ENCODE measurements around the gene ISG15.
A peak's percentile ranks its signal among the peaks of the same experiment; 100 is the strongest.
"Not testable (repeated sequence)": the region's sequence is repeated elsewhere in the genome, so short reads cannot be mapped to it uniquely, and the experiment has no call there.

ISG15 gene

GRCh38 chr1:1049318-1050165, 36.2 kb downstream of the ISG15 start:
- no peak for DNase-seq
- in situ Hi-C loops (cut with HindIII; ENCODE audit: low pct_ligation_motif_present, low pct_unique_long_range_greater_than_20kb, low sequenced_read_pairs): no loop called here

- in situ Hi-C loops (cut with HindIII; ENCODE audit: low pct_ligation_motif_present, low pct_unique_long_range_greater_than_20kb, low sequenced_read_pairs): no loop called here
- no peak for DNase-seq
Observed at GRCh38 chr1:1050577-1051052, 37.3 kb downstream of the ISG15 start.

- no peak for DNase-seq
- in situ Hi-C loops (cut with HindIII; ENCODE audit: low pct_ligation_motif_present, low pct_unique_long_range_greater_than_20kb, low sequenced_read_pairs): no loop called here
Observed at GRCh38 chr1:1051127-1051810, 38.0 kb downstream of the ISG15 start.

DNA sequence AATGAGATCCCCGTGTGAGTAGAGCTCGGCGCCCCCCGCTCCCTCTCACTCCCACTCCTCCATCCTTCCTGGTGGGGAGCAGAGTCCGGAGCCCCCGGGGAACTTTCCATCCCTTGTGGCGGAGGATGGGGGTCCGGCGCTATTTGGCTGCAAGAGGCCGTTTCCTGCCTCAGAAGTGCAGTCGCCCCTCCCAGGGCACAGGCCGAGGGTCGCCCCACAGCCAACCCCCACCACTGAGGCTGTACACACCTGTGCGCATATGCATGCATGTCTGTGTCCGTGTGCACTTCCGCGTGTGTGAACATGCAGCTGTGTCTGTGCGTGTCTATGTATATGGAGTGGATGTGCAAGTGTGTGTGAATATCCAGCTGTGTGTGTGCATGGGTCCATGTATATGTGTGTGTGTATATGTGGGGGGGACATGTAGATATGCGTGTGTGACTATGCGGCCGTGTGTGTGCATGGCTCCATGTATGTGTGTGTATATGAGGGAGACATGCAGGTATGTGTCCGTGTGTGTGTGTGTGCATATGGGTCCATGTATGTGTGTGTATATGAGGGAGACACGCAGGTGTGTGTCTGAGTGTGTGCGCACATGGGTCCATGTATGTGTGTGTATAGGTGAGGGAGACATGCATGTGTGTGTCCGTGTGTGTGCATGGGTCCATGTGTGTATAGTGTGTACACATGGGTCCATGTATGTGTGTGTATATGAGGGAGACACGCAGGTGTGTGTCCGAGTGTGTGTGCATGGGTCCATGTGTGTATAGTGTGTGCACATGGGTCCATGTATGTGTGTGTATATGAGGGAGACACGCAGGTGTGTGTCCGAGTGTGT, 38.9 kb downstream of the ISG15 start:
- in situ Hi-C loops (cut with HindIII; ENCODE audit: low pct_ligation_motif_present, low pct_unique_long_range_greater_than_20kb, low sequenced_read_pairs): no loop called here
- DNase-seq: no peak

DNA sequence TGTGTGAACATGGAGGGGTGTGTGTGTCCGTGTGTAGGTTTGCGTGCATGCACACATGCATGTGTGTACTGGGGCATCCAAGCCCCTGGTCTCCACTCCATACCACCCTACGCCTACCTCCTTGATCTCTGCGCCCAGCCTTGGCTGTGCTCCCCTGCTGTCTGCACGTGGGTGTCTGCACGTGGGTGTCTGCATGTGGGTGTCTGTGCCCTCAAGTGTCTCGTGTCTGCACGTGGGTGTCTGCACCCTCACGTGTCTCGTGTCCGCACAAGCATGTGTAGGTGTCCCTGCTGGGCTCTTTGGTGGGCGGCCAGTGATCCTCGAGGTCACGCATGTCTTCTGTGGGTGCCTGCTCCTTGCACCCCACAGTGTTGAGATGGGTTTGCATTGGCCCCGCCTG, 39.7 kb downstream of the ISG15 start:
- in situ Hi-C loops (cut with HindIII; ENCODE audit: low pct_ligation_motif_present, low pct_unique_long_range_greater_than_20kb, low sequenced_read_pairs): no loop called here
- DNase-seq: no peak

GRCh38 chr1:1053682-1054081, 40.4 kb downstream of the ISG15 start:
- in situ Hi-C loops (cut with HindIII; ENCODE audit: low pct_ligation_motif_present, low pct_unique_long_range_greater_than_20kb, low sequenced_read_pairs): no loop called here
- no peak for DNase-seq

DNA sequence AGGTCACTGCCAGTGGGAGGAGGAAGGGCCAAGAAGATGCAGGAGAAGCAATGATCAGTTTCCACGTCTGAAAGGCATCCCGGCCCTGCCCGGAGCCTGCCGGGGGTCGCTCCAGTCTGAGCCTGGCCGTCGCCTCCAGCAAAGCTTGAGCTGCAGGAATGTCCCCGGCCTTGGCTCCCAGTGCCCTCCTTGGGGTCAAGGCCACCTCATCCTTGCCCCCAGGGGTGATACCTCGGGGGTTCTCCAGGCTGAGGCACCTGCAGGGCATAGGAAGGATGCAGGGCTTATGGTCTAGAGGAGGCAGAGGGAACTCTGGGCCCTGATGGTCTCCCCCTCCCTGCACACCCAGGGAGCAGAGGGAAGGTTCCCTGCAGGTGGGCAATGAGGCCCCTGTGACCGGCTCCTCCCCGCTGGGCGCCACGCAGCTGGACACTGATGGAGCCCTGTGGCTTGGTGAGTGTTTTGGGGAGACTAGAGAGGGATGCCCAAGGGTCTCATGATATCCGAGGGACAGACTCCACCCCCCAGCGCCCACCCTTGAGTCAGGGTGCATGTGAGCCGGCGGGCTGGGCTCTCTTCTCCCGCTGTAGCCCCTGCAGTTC, 40.9 kb downstream of the ISG15 start:
- in situ Hi-C loops (cut with HindIII; ENCODE audit: low pct_ligation_motif_present, low pct_unique_long_range_greater_than_20kb, low sequenced_read_pairs): no loop called here
- no peak for DNase-seq

- in situ Hi-C loops (cut with HindIII; ENCODE audit: low pct_ligation_motif_present, low pct_unique_long_range_greater_than_20kb, low sequenced_read_pairs): no loop called here
- DNase-seq: no peak
Observed at GRCh38 chr1:1054971-1055370, 41.7 kb downstream of the ISG15 start.

GRCh38 chr1:1055841-1056736, 42.8 kb downstream of the ISG15 start:
- in situ Hi-C loops (cut with HindIII; ENCODE audit: low pct_ligation_motif_present, low pct_unique_long_range_greater_than_20kb, low sequenced_read_pairs): no loop called here
- no peak for DNase-seq

DNA sequence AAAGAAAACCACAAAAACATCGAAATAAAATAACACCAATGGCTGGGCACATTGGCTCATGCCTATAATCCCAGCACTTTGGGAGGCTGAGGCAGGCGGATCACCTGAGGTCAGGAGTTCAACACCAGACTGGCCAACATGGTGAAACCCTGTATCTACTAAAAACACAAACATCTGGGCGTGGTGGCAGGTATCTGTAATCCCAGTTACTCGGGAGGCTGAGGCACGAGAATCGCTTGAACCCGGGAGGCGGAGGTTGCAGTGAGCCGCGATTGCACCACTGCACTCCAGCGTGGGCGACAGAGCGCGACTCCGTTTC, 44.4 kb downstream of the ISG15 start:
- DNase-seq; in situ Hi-C loops (cut with HindIII; ENCODE audit: low pct_ligation_motif_present, low pct_unique_long_range_greater_than_20kb, low sequenced_read_pairs): not testable (repeated sequence)

DNA sequence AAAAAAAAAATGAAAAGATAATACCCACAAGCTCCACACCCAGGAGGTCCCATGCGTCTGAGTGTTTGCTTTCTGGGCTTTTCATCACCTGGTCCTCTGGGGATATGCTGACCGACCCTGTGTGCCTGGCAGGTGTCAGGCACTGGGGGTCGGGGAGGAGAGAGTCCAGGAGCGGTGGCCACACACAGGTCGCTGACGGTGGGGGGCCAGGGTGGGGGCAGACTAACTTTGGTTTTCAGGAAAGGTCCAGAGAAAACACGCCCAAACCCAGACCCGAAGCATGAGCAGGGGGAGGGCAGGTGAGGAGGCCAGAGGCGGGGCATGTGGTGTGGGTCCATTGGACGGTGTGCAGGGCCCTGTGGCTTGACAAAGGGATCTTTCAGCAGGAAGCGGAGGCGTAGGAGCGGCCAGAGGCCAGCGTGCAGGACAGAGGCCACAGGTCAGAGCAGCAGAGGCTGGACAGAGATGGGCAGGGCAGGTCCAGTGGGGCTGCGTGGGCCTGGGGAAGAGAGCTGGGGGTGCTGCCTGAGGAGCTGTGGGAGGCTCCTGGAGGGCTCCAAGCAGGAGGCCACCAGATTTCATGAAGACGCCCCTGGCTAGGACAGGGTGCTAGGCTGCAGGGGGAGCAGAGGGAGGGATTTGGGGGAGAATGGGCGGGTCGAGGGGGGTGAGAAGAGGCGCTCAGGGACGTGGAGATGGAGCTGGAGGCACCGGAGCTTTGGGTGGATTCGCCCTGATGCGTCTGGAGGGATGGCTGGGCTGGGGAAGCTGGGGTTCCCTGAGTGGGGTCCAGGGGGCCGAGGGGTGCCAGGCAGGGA, 45.0 kb downstream of the ISG15 start:
- in situ Hi-C loops (cut with HindIII; ENCODE audit: low pct_ligation_motif_present, low pct_unique_long_range_greater_than_20kb, low sequenced_read_pairs): no loop called here

DNA sequence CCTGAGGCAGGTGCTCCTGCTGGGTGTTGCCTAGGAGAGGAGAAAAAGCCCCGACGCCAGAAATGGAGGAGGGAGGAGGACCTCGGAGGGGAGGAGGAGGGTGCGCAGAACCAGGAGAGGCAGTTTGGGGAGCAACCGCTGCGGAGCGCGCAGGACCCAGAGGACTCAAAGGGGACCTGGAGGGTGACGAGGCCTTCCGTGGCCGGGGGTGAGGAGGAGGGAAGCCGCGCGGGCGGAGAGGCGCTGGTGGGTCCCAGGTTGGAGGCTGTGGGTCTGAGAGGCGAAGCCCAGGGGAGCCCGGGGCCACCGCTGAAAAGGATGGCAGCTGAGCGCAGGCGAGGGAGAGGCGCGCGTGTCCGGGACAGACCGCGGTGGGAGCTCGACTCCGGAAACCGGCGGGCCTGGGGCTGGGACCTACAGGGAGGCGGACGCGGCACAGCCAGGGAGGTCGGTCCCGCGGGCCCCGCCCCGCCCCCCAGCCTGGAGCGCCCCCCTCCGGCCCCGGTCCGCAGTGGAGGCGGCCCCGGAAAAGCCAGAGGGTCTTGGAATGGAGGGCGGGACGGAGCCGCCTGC, 45.7 kb downstream of the ISG15 start:
- DNase-seq: peak; percentile 44
- in situ Hi-C loops (cut with HindIII; ENCODE audit: low pct_ligation_motif_present, low pct_unique_long_range_greater_than_20kb, low sequenced_read_pairs): no loop called here

More for the DNA sequence above, 45.0 kb downstream of the ISG15 start:
- peak; percentile 9 for DNase-seq

GRCh38 chr1:1059494-1060280, 46.4 kb downstream of the ISG15 start:
- in situ Hi-C loops (cut with HindIII; ENCODE audit: low pct_ligation_motif_present, low pct_unique_long_range_greater_than_20kb, low sequenced_read_pairs): no loop called here
- DNase-seq: peak; percentile 82

DNA sequence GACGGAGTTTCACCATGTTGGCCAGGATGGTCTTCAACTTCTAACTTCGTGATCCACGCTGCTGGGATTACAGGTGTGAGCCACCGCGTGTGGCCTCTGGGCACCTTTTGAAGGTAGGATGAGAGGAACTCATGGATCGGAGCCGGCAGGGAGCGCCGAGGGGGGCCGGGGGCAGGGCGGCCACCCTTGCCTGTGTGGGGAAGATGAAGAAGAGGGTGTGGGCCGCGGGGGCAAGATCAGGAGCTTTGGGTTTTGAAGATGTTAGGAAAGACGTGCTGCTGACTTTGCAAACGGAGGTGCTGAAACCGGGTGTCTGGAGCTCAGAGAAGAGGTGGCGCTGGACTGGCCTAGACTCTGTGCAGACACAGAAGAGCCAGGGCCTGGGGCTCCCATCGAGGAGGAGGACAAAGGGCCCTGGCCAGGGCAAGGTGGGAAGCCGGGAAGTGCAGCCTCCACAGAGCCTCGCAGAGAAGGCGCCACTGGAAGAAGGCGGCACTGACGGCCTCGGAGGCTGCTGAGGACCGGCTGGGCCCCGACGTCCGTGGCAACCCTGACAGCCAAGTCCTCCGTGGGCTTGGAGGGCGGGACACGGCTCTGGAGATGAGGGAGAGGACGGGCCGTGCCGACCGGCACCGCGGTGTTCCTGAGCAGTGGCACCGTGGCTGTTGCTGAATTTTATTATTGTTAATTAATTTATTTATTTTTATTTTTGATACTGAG, 47.1 kb downstream of the ISG15 start:
- in situ Hi-C loops (cut with HindIII; ENCODE audit: low pct_ligation_motif_present, low pct_unique_long_range_greater_than_20kb, low sequenced_read_pairs): no loop called here
- DNase-seq: no peak

- no peak for DNase-seq
- in situ Hi-C loops (cut with HindIII; ENCODE audit: low pct_ligation_motif_present, low pct_unique_long_range_greater_than_20kb, low sequenced_read_pairs): no loop called here
Observed at GRCh38 chr1:1061682-1062345, 48.5 kb downstream of the ISG15 start.
